SU-DHL-6 (cell line): ENCODE measurements around the gene KCTD10.

Experiments used
- EZH2phosphoT487 ChIP-seq: fragments of 200-600 bp; sonication (generic), shearing (Covaris generic); conservative IDR thresholded peaks from 2 replicates; pipeline ENCODE4 v1.6.1; 2018; ENCODE audit warnings: mild to moderate bottlenecking, antibody characterized with exemption, low read length, moderate library complexity, mixed read lengths
- TF ChIP-seq, protein P1 (sequence below): fragments of 200-600 bp; sonication (generic); IDR thresholded peaks from one replicate; pipeline ENCODE4 v1.5.1; 2017; ENCODE audit warnings: antibody characterized with exemption, mild to moderate bottlenecking, low read length, moderate library complexity; ENCODE audit not compliant: insufficient read depth, poor library complexity, severe bottlenecking

DNA sequence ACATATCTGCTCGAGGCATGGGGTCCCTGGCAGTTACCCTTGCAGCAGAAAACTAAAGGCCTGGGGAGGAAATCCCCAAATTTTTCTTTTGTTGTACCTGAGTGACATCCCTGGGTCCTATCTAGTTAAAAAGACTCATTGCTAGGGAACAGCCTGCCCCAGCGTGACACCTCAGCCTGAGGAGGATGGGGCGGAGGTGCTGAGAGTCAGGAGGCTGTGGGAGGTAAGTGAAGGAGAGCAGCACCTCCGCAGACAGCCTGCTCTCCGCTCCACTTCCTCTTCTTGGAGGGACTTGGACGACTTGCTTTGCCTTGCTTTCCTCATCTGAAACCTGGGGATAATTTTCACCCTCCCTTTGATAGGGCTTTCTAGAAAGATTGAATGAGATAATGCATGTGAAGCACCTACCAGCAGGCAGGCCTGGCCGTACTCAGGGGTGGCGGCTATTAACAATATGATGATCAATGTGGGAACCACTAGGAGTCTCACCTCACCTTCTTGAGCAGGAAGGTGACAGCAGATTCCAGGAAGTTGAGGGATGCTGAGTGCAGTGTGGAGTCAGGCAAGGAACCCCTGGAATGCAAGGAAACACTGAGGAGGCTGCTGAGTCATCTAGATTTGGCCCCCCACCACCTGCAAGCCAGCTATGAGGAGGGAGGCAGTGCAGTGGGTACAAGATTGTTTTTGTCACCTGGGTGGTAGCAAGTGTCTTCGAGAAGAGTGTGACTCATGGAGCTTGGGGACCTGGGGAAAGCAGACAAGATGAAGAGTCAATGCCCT, 23.5 kb upstream of the KCTD10 start:
- TF ChIP-seq, protein P1, sequence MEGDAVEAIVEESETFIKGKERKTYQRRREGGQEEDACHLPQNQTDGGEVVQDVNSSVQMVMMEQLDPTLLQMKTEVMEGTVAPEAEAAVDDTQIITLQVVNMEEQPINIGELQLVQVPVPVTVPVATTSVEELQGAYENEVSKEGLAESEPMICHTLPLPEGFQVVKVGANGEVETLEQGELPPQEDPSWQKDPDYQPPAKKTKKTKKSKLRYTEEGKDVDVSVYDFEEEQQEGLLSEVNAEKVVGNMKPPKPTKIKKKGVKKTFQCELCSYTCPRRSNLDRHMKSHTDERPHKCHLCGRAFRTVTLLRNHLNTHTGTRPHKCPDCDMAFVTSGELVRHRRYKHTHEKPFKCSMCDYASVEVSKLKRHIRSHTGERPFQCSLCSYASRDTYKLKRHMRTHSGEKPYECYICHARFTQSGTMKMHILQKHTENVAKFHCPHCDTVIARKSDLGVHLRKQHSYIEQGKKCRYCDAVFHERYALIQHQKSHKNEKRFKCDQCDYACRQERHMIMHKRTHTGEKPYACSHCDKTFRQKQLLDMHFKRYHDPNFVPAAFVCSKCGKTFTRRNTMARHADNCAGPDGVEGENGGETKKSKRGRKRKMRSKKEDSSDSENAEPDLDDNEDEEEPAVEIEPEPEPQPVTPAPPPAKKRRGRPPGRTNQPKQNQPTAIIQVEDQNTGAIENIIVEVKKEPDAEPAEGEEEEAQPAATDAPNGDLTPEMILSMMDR = no peak
- no peak for TF ChIP-seq EZH2phosphoT487
